ENCODE results near the gene NELFA.
"Not testable (repeated sequence)": the region's sequence is repeated elsewhere in the genome, so short reads cannot be mapped to it uniquely, and the experiment has no call there.

Gene NELFA

DNA sequence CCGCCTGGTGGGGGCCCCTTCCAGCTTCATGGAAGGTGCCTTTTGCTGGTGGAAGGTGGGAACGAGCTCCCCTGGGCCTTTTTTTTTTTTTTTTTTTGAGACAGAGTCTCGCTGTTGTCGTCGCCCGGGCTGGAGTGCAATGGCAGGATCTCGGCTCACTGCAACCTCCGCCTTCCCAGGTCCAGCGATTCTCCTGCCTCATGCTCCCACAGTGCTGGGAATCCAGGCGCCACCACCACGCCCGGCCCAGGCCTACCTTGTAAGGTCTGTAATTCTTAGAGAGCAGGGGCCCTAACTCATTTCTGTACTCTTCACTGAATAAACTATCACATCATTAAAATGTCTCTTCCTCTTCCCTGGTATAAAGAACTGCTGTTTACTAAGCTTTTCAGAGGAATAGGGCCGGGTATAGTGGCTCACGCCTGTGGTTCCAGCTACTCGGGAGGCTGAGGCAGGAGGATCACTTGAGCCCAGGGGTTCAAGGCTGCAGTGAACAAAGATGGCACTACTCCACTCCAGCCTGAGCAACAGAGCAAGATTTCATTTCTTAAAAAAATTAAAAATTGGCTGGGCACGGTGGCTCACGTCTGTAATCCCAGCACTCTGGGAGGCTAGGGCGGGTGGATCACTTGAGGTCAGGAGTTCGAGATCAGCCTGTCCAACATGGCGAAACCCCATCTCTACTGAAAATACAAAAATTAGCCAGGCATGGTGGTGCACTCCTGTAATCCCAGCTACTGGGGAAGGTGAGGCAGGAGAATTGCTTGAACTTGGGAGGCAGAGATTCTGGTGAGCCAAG is 14.9 kb downstream of the NELFA start:
- DNase-seq: not testable (repeated sequence)

DNA sequence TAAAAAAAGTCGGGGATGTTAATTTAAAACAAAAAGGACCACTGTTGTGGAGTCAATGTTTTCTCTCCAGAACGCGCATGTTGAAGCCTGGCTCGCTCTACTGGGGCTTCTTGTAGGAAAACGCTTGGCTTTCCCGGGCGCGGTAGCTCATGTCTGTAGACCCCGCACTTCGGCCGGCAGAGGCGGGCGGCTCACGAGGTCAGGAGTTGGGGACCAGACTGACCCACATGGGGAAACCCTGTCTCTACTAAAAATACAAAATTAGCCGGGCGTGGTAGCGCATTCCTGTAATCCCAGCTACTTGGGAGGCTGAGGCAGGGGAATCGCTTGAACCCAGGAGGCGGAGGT is 15.6 kb downstream of the NELFA start:
- DNase-seq: no peak

DNA sequence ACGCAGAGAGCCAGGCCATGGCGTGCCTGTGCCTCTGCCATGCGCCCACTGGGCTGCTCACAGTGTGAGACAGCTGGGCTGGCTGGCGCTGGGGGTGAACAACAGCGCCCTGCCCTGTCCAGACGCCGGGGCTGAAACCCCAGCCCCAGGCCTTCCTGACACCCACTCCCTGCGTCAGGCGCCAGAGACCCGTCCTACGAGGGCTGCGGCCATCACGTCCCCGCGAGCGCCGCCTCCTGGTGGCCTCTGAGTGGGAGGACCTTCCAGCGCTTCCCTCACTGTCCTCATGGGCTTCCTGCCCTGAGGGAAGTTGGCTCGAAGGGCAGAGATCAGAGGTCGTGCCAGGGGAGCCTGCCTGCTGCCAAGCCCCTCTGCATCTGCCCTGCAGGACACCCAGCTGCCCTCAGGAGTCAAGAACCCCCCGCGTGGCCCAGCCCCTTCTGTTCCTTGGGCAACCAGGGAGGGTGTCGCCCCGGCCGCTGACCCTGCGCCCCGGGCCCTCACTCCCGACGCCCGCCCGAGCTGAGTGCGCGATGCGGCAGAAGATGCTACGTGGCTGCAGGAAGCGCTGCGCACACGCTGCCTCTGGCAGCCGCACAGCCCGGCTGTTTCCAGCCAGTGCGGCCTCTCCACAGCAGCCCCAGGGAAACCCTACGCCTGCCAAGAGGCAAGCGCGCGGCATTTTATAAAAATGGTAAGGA is 16.2 kb downstream of the NELFA start:
- no peak for DNase-seq

DNA sequence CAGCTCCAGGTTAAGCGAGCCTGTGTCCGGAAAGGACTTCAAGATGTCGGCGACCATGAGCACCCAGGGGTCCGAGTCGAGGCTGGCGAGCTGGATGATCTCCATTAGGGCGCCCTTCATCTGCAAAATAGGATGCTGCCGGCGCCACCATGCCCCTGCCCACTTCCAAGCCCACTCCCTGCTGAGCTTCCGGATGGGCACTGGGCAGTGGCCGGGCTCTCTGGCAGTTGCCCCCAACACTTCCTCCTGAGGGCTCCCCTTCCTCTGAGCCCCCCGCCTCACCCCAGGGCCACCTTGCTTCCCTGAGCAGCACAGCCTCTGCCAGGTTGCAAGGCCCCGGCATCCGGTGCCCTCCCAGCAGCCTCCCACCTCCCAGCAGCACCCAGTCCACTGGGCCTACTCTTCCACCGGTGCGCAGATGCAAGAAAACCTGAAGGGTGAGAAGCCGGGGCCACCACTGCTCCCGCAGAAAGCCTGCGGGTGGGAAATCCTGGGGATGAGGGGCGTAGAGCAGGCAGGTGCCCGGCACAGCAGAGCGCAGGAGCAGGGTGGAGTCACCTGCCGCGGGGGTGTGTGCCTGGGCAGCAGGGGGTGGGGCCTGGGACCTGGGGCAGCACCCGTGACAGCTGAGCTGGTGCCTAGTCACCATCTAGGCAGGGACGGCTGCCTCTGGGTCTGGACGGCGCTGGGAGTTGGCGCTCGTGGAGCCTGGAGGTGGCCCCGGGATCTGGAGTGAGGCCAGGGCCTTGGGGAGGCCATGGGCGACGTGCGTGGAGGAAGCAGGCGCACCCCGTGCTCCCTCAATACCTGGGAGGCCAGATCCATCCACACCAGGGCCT is 17.0 kb downstream of the NELFA start:
- DNase-seq: no peak

DNA sequence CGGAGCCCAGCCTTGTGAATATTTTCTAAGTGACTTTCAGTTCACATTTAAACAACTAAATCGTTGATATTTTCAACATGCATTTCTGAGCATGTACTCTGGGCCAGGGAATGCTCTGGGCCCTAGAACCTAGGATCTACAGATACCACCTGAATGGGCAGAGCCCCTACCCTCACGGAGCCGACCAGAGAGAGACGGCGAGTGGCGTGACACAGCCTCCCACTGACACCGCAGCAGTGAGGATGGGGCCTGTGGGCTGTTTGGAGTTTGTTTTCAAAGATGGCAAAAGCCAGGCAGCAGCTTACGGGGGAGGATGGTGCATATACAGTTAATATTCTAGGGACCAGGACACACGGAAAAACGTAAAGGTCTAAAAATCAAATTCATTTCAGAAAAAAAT is 17.7 kb downstream of the NELFA start:
- DNase-seq: no peak

DNA sequence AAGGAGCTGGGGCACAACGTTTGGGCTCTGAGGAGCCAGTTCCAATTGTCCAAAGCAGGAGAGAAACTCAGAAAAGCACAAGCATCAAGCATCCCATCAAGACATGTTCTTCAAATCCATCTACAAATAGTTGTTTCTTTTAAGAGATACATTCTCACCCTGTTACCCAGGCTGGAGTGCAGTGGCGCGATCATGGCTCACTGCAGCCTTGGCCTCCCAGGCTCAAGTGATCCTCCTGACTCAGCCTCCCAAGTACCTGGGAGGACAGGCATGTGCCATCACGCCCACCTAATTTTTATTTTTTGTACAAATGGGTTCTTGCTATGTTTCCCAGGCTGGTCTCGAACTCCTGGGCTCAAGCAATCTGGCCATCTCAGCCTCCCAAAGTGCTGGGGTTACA is 18.1 kb downstream of the NELFA start:
- DNase-seq: no peak

DNA sequence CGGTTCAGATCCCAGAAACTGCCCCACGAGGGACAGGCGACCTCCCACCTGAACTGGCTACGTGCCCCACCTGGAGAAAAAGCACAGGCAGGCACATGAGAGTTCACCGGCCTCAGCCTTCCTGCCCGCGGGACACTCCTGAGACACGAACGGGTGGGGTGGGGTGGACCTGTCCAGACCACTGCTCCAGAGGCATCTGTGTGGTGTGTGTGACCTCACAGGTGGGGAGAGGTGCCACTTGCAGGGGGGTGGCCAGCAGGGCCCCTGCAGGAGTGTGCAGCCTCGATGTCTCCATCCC is 18.5 kb downstream of the NELFA start:
- DNase-seq: no peak

DNA sequence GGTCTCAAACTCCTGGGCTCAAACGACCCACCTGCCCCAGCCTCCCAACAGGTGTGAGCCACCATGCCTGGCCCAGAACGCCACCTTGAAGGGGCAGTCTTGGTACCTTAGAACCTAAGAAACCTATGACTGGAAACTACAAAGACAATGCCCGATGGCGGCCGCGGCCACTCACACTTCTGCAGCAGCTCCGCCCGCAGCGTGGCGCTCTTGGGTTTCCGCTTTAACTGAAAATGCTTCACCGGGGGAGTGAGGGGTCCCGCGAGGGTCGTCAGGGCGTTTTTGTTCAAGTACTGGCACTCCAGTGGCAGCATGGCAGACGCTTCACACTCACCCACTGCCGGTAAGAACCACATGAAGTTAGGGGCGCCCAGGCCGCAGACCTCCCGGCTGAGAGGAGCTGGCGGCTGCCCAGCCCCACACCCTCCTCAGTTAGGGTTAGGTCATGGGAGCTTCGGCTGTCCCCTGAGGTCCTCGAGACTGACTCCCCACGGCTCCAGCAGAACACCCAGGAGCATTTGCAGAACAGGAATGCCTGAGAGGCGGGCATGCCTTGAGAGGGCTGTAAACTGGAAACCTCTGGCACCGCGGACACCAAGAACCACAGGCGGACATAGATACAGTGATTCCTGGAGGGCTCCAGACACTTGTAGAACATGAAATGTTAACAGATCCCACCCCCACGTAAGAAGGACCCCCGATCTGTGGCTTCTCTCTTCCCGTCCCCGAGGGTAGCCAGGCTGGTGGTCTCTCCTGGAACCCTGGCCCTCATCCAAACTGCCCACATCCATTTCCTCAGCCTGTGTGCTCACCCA is 19.0 kb downstream of the NELFA start:
- no peak for DNase-seq

DNA sequence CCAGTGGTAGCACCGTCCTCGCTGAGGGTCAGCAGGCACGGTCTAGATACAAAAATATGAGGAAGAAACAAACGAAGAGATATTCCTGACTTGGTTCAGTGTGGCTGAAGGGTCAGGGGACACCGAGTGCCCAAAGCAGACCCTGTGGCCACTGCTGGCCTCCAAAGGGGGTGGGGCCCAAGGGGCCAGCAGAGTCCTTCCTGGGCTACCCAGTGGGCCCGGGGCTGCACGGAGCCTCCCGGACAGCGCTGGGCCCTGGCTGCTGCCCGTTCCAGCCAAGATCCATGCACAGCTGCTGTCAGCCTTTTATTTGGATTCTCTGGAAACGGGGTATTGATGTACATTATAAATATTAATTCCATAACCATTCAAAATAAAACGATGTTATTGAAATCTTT is 20.4 kb downstream of the NELFA start:
- DNase-seq: no peak

DNA sequence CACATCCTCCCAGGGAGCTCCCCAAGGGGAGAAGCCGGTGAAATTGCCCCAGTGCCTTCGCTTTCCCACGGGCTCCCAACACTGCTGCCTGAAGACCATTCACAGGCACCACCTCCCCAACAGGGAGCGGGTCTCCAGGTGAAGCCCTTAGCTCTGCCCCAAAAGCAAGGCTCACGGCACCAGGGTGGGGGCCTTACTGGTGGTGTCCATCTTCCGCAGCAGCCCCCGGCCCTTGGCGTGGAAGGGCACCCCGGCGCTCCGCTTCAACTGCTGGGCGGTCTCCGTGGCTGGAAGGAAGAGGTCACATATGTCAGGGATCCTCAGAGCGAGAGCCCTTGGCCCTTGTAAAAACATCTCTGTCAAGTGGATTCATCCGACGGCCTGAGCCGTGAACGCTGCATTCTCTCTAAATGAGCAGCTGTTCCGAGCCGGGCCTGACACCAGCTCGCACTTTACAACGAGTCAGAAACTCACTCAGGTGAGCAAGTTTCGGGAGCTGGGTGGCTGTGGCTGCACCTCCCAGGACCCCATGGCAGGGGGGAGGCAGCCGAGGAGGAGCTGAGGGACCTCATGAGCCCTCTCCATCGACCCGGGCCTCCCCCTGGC is 20.9 kb downstream of the NELFA start:
- DNase-seq: no peak

DNA sequence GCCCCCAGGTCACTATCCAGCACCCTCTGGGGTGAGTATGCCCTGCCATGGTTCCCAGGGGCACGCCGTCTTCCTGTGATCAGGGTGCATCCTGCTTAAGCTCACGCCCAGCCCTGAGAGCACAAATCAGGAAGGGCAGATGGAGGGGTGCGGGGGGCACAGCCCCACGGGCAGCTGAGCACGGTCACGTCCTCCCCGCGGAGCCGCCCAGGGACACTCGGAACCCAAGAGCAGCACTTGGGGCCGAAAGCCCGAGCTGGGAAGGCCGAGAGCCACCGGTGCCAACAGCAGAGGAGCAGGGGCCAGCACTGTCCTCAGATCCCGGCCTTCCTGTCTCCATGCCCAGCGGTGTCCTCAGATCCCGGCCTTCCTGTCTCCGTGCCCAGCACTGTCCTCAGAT is 21.5 kb downstream of the NELFA start:
- DNase-seq: no peak

DNA sequence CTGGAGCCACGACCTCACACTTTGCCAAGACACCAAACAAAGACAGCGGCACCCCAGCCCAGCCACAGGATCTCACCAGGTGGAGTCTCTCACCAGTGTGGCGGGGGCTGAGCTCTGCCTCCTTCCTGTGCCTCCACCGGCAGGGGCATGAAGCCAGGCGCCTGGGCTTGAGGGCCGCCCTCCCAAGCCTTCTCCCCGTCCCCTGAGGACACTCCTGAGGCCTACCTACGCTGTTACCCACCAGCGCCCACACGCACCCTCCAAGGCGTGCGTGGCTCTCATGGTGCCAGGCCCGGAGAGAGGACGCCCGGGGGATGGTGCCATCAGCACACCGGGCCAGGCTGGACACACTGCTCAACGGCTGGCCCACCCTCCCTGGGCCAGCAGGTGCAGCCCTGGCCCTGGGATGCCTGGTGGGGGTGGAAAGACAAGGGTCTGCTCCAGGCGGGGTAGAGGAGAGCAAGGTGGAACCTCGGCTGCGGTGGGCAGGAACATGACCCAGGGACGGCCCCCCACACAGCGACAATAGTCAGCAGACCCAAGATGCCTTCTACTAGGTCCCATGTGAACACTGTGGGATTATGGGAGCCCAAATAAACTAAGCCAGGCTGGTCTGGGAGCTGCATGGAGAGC is 22.1 kb downstream of the NELFA start:
- DNase-seq: no peak

DNA sequence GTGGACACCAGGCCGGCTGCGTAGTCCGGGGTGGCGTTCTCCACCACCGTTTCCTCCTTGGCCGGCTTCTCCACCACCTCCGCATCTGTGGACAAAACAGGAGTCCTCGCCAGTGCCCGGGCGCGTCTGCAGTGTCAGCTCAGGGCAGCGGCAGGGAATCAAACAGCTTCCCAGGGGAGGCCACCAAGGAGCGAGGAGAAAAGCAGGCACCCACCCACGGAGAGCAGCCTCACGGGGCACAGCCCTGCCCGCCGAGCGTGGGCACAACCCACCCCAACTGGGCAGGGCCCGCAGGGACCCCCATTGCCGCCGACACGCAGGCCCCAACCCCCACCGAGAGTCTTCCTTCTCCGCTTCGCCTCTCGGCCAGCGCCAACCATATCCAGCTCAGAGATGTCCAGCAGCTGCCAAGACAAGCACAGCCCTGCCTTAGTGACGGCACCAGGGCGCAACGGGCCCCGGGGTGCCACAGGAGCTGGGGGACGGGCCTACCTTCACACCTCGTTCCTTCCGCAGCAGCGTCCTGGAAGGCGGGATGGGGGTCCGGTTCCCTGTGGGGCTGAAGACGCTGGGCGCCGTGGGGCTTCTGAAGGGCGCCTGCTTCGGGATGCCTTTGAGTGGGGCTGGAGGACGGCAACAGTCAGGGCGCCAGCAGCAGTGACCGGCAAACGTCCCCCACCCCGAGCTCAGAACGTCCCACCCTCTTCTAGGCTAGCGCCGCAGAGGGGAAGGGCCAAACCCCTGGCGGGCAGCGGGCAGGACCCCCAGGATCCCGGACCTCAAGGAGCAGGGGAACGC is 22.8 kb downstream of the NELFA start:
- DNase-seq: no peak

DNA sequence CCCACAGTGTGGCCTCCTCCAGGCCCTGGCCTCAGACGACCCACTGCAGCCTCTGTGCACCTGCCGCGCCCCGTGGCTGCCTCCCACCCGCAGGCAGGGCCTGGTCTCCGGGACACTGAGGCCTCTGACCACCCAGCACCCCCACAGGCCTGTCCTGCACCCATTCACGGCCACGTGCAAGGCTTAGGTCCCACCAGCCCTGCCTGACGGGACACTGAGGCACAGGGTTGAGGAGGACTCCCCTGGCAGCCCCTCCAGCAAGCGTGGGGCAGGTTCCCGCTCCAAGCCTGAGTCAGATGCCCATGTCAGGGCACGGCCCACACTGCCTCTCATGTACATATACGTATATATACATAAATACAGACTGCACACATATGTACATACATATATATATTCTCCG is 23.5 kb downstream of the NELFA start:
- DNase-seq: no peak

DNA sequence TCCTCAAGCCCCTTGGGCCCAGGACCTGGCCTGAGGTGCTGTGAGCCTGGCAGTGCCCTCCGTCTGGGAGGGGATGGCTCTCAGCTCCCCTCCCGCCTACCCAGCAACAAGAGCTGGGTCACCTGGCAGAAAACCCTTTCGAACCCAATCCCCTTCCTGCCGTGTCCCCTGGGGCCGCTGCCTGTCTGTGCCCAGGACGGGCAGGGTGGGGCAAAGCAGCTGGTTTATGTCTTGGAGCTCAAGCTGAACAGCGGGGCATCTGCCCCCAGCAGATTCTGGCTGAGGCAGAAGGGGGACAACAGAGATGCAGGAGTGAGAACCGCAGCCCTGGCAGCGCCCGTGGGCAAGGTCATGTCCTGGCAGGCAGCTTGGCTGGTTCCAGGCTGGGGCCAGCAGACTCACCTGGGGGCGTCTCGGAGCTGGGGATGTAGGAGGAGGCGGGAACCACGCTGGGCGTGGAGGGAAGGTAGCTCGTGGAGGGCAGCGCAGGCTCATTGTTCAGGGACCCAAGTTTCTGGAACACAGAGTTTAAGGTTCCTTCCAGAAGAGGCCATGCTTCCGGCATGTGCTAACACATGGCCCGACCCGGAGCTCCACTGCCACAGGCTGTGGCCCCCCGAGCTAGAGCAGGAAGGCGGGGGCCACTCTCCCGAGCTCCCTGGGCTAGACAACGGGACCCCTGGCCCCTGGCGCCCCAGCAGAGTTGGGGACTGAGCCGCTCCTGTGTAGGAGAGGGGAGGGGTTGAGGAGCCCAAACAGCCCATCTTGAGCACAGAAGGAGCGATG is 24.2 kb downstream of the NELFA start:
- DNase-seq: no peak

DNA sequence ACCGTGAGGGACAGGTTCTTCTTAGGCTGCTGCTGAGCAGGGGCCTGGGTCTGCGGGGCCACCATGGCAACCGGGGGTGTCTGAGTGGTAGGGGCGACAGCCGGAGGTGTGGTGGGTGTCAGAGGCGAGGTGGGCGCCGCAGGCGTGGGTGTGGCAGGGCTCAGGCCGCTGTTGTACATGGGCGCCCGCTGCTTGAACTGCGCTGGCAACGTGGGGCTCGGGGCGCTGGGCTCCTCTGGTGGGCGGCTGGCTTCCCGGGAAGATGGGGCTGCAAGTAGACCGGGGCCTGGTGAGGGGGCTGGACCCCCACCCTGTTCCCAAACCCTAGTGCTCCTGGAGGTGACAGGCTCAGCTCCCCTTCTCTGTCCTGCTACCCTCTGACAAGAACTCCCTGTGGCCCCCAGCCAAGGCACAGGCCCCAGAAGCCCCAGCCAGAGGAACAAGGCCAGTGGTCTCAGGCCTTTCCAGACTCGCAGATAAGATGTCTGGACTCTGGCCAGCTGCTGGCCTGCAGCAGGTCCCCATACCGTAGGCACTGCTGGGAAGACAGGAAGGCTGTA is 24.8 kb downstream of the NELFA start:
- no peak for DNase-seq

DNA sequence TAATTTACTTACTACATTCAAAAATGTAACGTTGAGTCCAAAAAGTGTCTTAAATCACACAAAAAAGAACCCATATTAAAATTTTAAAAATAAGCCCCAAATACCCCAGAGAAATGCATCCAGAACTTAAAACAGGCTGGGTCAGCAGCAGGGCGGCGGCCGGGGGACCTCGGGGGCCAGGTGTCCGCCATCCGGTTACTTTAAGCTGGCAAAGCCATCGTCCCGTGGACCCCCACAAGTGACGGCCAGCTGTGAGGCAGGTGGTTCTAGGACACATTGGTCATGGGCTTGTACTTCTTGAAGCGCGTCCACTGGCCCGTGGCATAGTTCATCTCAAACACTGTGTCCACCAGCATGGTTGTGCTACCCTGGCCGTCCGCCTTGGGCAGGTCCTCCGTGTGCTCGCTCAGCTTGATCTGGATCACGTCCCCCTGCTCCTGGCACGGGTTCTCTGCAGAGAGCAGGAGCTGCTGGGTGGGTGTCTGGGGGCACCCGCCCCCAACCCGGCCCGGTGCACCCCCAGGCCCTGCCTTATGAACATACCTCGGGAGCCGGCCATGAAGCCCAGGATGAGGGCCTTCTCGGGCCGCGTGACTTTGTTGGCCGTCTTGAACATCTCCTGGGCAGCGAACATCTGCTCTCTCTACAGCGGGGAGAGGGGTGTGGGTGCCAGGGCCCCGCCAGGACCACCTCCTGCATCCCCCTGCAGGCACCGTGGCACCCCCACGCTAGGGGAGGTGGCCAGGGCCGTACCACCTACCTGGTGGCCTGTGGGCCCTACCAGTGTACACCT is 25.5 kb downstream of the NELFA start:
- DNase-seq: no peak

DNA sequence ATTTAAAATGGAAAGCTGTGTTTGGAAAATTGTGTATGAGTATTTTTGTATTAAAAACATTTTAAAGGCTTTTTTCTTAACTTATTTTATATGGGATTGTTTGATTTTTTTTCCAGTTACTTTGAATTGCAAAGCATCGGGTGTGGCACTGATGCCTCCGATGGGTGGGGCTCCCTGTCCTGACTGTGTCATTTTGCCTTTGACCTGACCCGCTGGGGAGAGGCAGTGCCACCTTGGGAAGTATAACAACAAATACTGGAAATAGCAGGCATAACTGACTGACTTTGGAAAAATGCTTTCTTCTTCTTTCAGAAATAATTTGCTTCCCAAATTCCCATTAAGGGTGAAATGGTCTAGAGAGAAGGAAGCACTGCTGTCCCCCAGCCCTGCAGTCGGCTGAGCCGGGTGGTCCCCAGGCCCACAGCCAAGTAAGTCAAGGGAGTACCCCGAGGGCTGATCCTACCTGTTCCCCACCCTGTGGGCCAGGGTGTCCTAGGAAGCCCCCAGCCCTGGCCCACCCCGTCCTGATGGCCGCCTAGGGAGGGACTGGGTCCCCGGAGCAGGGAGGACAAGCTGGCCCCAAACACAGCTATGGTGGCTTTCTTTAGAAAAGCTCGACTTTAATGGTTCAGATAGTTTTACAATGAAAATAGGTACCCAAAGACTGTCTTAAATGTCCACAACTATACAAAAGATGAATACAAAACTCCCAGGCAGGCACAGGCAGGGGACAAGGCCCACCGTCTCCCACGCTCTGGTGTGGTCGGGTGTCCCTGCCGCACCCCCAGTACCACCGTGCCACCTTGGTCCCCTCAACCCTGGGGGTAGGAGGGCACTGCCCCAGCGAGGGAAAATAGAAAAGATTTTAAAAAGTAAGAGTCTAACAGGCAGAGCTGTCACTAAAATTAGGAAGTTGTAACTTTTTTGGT is 26.4 kb downstream of the NELFA start:
- DNase-seq: no peak
